Upper lobe of left lung (tissue), 4 donors: ENCODE data around the gene MORF4L1.

Source experiments
- CTCF ChIP-seq, 6 experiments: fragments of 450-650 bp in 4 of 6; fragments of 200-600 bp in 2 of 6; sonication (generic) in 2 of 6; IDR thresholded peaks; one replicate each; pipeline ENCODE4 v1.5.1; 2016 to 2019; ENCODE audit warnings: antibody characterized with exemption in 6 of 6
- EP300 ChIP-seq, 4 donors: sonication (generic); formaldehyde crosslinking; IDR thresholded peaks; one replicate each; pipeline ENCODE4 v1.5.1; 2017; ENCODE audit warnings: antibody characterized with exemption in 4 of 4, control low read depth in 2 of 4
- POLR2A ChIP-seq, 4 donors: fragments of 450-650 bp; IDR thresholded peaks; one replicate each; pipeline ENCODE4 v1.5.1; 2016 to 2017; ENCODE audit warnings: antibody characterized with exemption in 4 of 4, mild to moderate bottlenecking in 2 of 4
- POLR2AphosphoS5 ChIP-seq, 2 donors: sonication (generic); formaldehyde crosslinking; IDR thresholded peaks; one replicate each; pipeline ENCODE4 v1.5.1; 2017; ENCODE audit warnings: antibody characterized with exemption in 2 of 2

GRCh38 chr15:78878356-78878755, 5.7 kb downstream of the MORF4L1 start:
- TF ChIP-seq CTCF (IDR thresholded peaks at IDR 0.05) = no peak
- no peak for TF ChIP-seq POLR2A (IDR thresholded peaks at IDR 0.05)
- no peak for TF ChIP-seq EP300 (IDR thresholded peaks at IDR 0.05)
- no peak for TF ChIP-seq POLR2AphosphoS5 (IDR thresholded peaks at IDR 0.05)
